H1 (cell line): ENCODE results near the gene INA. TPM values are rescaled to one million over a fixed set of nuclear protein-coding genes. Genes with fewer than 3 reads are reported as not detected.

ENCODE experiments used
- CEBPB ChIP-seq: IDR thresholded peaks from 2 replicates; pipeline ENCODE4 v1.6.1; 2012; ENCODE audit warnings: low read depth, low read length
- CHD2 ChIP-seq: IDR thresholded peaks from 2 replicates; pipeline ENCODE4 v1.6.1; 2012; ENCODE audit warnings: low read length, improper control_type of control experiment
- RAD21 ChIP-seq, 2 experiments: IDR thresholded peaks in 1 of 2; conservative IDR thresholded peaks in 1 of 2; 2 replicates each; pipeline ENCODE4 v1.6.1; 2011; ENCODE audit warnings: low read depth in 2 of 2, low read length in 2 of 2, improper control_type of control experiment in 1 of 2, inconsistent platforms in 1 of 2, mild to moderate bottlenecking in 1 of 2, moderate library complexity in 1 of 2
- TAF7 ChIP-seq: optimal IDR thresholded peaks from 2 replicates; pipeline ENCODE3; 2011; ENCODE audit warnings: low read depth, mild to moderate bottlenecking, inconsistent platforms, low read length, moderate library complexity, borderline replicate concordance
- TBP ChIP-seq: IDR thresholded peaks from 2 replicates; pipeline ENCODE4 v1.6.1; 2011; ENCODE audit warnings: low read depth, low read length, improper control_type of control experiment
- TEAD4 ChIP-seq: IDR thresholded peaks from 2 replicates; pipeline ENCODE4 v1.6.1; 2012; ENCODE audit warnings: low read depth, low read length, inconsistent platforms, mixed read lengths
- polyA plus RNA-seq, 7 experiments: library from polyadenylated mRNA; depleted of rRNA in 3 of 7; stranded (reverse) in 5 of 7; unstranded in 2 of 7; fragments of >200 nt in 5 of 7; fragments of 200-250 nt in 2 of 7; gene quantifications; 1 replicate in 5 of 7; 2 replicates in 1 of 7; 4 replicates in 1 of 7; pipeline versions ENCODE4 v1.2.1 to v1.2.3, GENCODE V29; 2011 to 2013; ENCODE audit warnings: missing spikeins in 2 of 7, mixed read lengths in 2 of 7
- total RNA-seq: library from RNA; stranded (reverse); fragmentation: NEBNext Ultra II Directional; extraction: Animal tissue kit (Norgen Biotek cat#: 25700); gene quantifications from 2 replicates; pipeline ENCODE4 v1.2.1, GENCODE V29; 2021

INA gene
- total and polyA plus RNA-seq, 2 of the 8 experiments (the other 6 are each of a cell fraction or from before 2014, with no cell fraction given) = 17.1 to 18.1 TPM

GRCh38 chr10:103232772-103233488 lies 44.0 kb upstream of the INA start (continued):
- TF ChIP-seq TAF7 (no peak), CHD2 (no peak), TEAD4 (no peak), RAD21 (IDR thresholded peaks at IDR 0.05 in 1 of 2, conservative IDR thresholded peaks at IDR 0.05 in 1 of 2; ENCODE audit: low read depth in 2 of 2, low read length in 2 of 2) (no peak), TBP (no peak), CEBPB (no peak)
- TF ChIP-seq, all 59 proteins: peak for 0
